T-helper 22 cell (primary cell): ENCODE measurements around the gene GABRP.

Experiments used
- DNase-seq: peaks from one replicate; pipeline ENCODE4 v3.0.0-alpha.2; 2020; ENCODE audit warnings: low read depth

The GABRP gene

DNA sequence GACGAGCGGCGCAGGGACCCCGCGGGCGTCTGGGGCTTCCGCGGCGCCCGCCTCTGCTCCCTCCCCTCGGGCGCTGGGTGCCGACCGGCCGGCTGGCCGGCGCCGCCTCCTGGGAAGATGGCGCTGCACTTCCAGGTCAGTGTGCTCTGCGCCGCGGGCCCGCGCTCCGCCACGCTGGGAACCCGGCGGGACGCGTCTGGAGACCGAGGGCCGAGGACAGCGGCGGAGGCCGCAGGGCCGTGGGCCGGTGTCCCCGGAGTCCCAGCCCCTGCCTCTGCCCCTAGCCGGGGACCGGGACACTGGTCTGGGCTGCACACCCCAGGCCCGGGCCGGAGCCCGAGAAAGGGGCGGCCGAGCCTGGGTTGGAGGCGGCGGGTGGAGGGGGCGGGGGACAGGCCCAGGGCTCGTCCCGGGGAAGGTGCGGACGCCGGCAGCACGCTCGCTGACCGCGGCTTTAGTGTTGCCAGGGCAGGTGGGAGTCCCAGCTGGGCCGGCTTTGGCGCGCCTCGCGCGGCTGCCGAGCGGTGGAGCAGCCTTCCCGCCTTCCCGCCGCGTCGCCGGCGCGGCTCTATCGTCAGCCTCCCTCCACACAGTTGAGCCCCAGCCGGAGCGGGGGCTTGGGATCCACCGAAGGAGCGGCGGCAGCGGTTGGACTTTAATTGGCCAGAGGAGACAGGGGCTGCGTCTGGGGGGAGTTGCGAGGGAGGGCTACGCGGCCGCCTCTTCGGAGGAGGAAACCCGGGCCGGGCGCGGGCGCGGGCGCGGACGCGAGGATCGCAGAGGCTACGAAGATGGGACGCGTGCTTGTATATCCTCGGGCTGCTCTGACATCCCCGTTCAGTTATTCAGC lies 78.6 kb downstream of the GABRP start, which contains the start of gene RANBP17:
Gene RANBP17, plus strand, starts transcription at position 102 of the 850 bp plus-strand sequence.
- no peak for DNase-seq

GRCh38 chr5:170863646-170864045 lies 80.1 kb downstream of the GABRP start:
- no peak for DNase-seq
